Right renal cortex interstitium (tissue), 3 donors: ENCODE measurements around the gene BBS10. TPM values are rescaled to one million over a fixed set of nuclear protein-coding genes. Genes with fewer than 3 reads are reported as not detected.

ENCODE experiments used
- polyA plus RNA-seq, 3 donors: library from polyadenylated mRNA; unstranded; fragments of 120-200 nt; gene quantifications; one replicate each; pipeline ENCODE4 v1.2.1, GENCODE V29; 2013; ENCODE audit not compliant: insufficient read length in 3 of 3

Gene BBS10
- polyA plus RNA-seq, 3 donors: 33.8 to 34.8 (median 34.6) TPM

Other genes starting within 250 kb of the BBS10 start
- gene OSBPL8, start 211.4 kb upstream of the BBS10 start, polyA plus RNA-seq: 10 to 100 TPM; 71.9 to 78.9 (median 74.3) TPM